Endothelial cell of umbilical vein (primary cell): ENCODE data around the gene CMTM4. TPM values are rescaled to one million over a fixed set of nuclear protein-coding genes. Genes with fewer than 3 reads are reported as not detected.

Experiments
- BruUV-seq: library from RNA; stranded (reverse); fragments of 400-500 nt; replicated peaks from 2 replicates; lab custom pipeline; 2021; lab: Mats Ljungman, UMichigan
- CTCF ChIA-PET: fragments of 300-600, 350-600 bp; sonication (Branson Sonifier 250); formaldehyde crosslinking; loops from one replicate; lab custom pipeline; 2021; ENCODE audit warnings: antibody characterized with exemption, inconsistent platforms; lab: Charles Lee
- POLR2A ChIA-PET: fragments of 300-600, 350-600 bp; sonication (Branson Sonifier 250); formaldehyde crosslinking; loops from one replicate; lab custom pipeline; 2021; ENCODE audit warnings: antibody characterized with exemption, inconsistent platforms; lab: Charles Lee
- DNase-seq: peaks from one replicate; pipeline ENCODE4 v3.0.0-alpha.2; 2011; ENCODE audit warnings: low read depth, low spot score
- FAIRE-seq: peaks from 2 replicates; lab custom pipeline; 2011; peaks lifted over from hg19 to GRCh38; lab: Jason Lieb, UNC
- H2AFZ ChIP-seq: 2 replicates; pipeline ENCODE4 v1.6.0; 2012; ENCODE audit warnings: low read depth, low read length, control low read depth, inconsistent platforms
- H3K27ac ChIP-seq: 2 replicates; pipeline ENCODE4 v1.5.1; 2011; ENCODE audit warnings: low read depth, mild to moderate bottlenecking, control low read depth, low read length, moderate library complexity; ENCODE audit not compliant: insufficient read depth
- H3K27me3 ChIP-seq, 2 experiments: 2 replicates each; pipeline versions ENCODE4 v1.6.0 to v1.6.1; 2011; ENCODE audit warnings: low read length in 2 of 2, mixed read lengths in 1 of 2; ENCODE audit not compliant: control insufficient read depth in 2 of 2, insufficient read depth in 2 of 2
- H3K36me3 ChIP-seq, 2 experiments: 2 replicates in 1 of 2; 3 replicates in 1 of 2; pipeline ENCODE4 v1.5.1; 2011; ENCODE audit warnings: low read length in 2 of 2, mild to moderate bottlenecking in 1 of 2, moderate library complexity in 1 of 2; ENCODE audit not compliant: control insufficient read depth in 2 of 2, insufficient read depth in 2 of 2; ENCODE audit errors: extremely low read depth in 1 of 2
- H3K4me1 ChIP-seq: 3 replicates; pipeline ENCODE4 v1.5.1; 2011; ENCODE audit warnings: mild to moderate bottlenecking, low read length; ENCODE audit not compliant: control insufficient read depth, insufficient read depth; ENCODE audit errors: extremely low read depth
- H3K4me2 ChIP-seq: 2 replicates; pipeline ENCODE4 v1.6.1; 2011; ENCODE audit warnings: low read length, control low read depth, mixed read lengths; ENCODE audit not compliant: insufficient read depth
- H3K4me3 ChIP-seq, 3 experiments: fragments of 200-600 bp in 1 of 3; sonication (generic), shearing (Covaris generic) in 1 of 3; replicated peaks in 1 of 3; 2 replicates each; pipeline ENCODE4 v1.5.1; 2011 to 2016; ENCODE audit warnings: control low read depth in 3 of 3, low read length in 3 of 3, mild to moderate bottlenecking in 2 of 3, inconsistent platforms in 1 of 3, low read depth in 1 of 3, moderate library complexity in 1 of 3; ENCODE audit not compliant: insufficient read depth in 1 of 3
- H3K79me2 ChIP-seq: 2 replicates; pipeline ENCODE4 v1.6.0; 2012; ENCODE audit warnings: low read length, inconsistent platforms; ENCODE audit not compliant: control insufficient read depth, insufficient read depth
- H3K9ac ChIP-seq: replicated peaks from 2 replicates; pipeline ENCODE3; 2011; ENCODE audit warnings: low read length, control low read depth; ENCODE audit not compliant: insufficient read depth; ENCODE audit errors: extremely low read depth
- H3K9me1 ChIP-seq: replicated peaks from 3 replicates; pipeline ENCODE4 v1.6.0; 2011; ENCODE audit warnings: mild to moderate bottlenecking, low read length; ENCODE audit not compliant: control insufficient read depth, insufficient read depth; ENCODE audit errors: extremely low read depth
- H3K9me3 ChIP-seq: replicated peaks from 2 replicates; pipeline ENCODE4 v1.5.1; 2012; ENCODE audit warnings: low read length, inconsistent platforms; ENCODE audit not compliant: control insufficient read depth, insufficient read depth
- H4K20me1 ChIP-seq: replicated peaks from 2 replicates; pipeline ENCODE3; 2011; ENCODE audit warnings: mild to moderate bottlenecking, low read length; ENCODE audit not compliant: control insufficient read depth, insufficient read depth; ENCODE audit errors: extremely low read depth
- CTCF ChIP-seq, 2 donors: IDR thresholded peaks; 1 replicate in 1 of 2; 2 replicates in 1 of 2; pipeline ENCODE4 v1.5.1; 2011; ENCODE audit warnings: low read length in 2 of 2, mild to moderate bottlenecking in 2 of 2, moderate library complexity in 2 of 2, control low read depth in 1 of 2, inconsistent platforms in 1 of 2, low read depth in 1 of 2; ENCODE audit not compliant: insufficient read depth in 1 of 2; ENCODE audit errors: extremely low read depth in 1 of 2
- EZH2 ChIP-seq: IDR thresholded peaks from 2 replicates; pipeline ENCODE4 v1.6.1; 2012; ENCODE audit warnings: borderline replicate concordance, low read depth, mild to moderate bottlenecking, moderate library complexity, low read length, inconsistent platforms; ENCODE audit not compliant: severe bottlenecking
- FOS ChIP-seq: IDR thresholded peaks from 2 replicates; pipeline ENCODE4 v1.6.1; 2011; ENCODE audit warnings: mild to moderate bottlenecking, low read length, moderate library complexity, borderline replicate concordance; ENCODE audit not compliant: insufficient read depth
- GATA2 ChIP-seq: IDR thresholded peaks from 2 replicates; pipeline ENCODE4 v1.7.0; 2011; ENCODE audit warnings: low read depth, mild to moderate bottlenecking, moderate library complexity, mixed read lengths, low read length; ENCODE audit not compliant: insufficient read length, insufficient read depth
- JUN ChIP-seq: IDR thresholded peaks from 2 replicates; pipeline ENCODE4 v1.6.1; 2011; ENCODE audit warnings: borderline replicate concordance, low read depth; ENCODE audit not compliant: insufficient read length, insufficient read depth
- MAX ChIP-seq: IDR thresholded peaks from 2 replicates; pipeline ENCODE4 v1.6.1; 2011; ENCODE audit not compliant: insufficient read depth, insufficient read length
- MYC ChIP-seq: IDR thresholded peaks from one replicate; pipeline ENCODE4 v1.6.1; 2011; ENCODE audit warnings: mild to moderate bottlenecking, low read depth, low read length
- POLR2A ChIP-seq: IDR thresholded peaks from 2 replicates; pipeline ENCODE4 v1.6.1; 2012; ENCODE audit warnings: low read depth, mild to moderate bottlenecking, control low read depth, low read length
- POLR2AphosphoS5 ChIP-seq: IDR thresholded peaks from 2 replicates; pipeline ENCODE4 v1.6.1; 2012; ENCODE audit warnings: low read depth, mild to moderate bottlenecking, control low read depth, low read length, moderate library complexity; ENCODE audit not compliant: insufficient read depth
- dilution Hi-C: fragments of 300-500 bp; cut with MboI; formaldehyde crosslinking; loops from one replicate; pipeline ENCODE4 v1.15.0; 2019; ENCODE audit warnings: low sequenced_read_pairs; ENCODE audit not compliant: extremely low pct_ligation_motif_present
- intact Hi-C: fragments of 100-400 bp; cut with micrococcal nuclease; formaldehyde crosslinking; loops from one replicate; pipeline ENCODE4 v1.10.0; 2022
- polyA plus RNA-seq, 4 experiments: library from polyadenylated mRNA; depleted of rRNA in 3 of 4; stranded (reverse) in 3 of 4; unstranded in 1 of 4; fragments of >200 nt; gene quantifications; 2 replicates each; pipeline versions ENCODE4 v1.2.1 to v1.2.3, GENCODE V29; 2011 to 2012; ENCODE audit warnings: missing spikeins in 1 of 4
- total RNA-seq: library from RNA; stranded (reverse); gene quantifications from 2 replicates; pipeline ENCODE4 v1.2.3, GENCODE V29; 2021

Gene CMTM4
- total and polyA plus RNA-seq, 2 donors (not counting 3 experiments of a cell fraction or from before 2014, with no cell fraction given) = 9.0 to 10.7 TPM

GRCh38 chr16:66617010-66617434 is 79.5 kb downstream of the CMTM4 start:
- FAIRE-seq = no peak
- intact Hi-C loops = no loop called here

More at GRCh38 chr16:66617010-66617434, 79.5 kb downstream of the CMTM4 start:
- TF ChIP-seq JUN (no peak), FOS (no peak), CTCF (IDR thresholded peaks at IDR 0.05; ENCODE audit: extremely low read depth in 1 of 2, insufficient read depth in 1 of 2, low read depth in 1 of 2, low read length in 2 of 2) (no peak), MAX (no peak), GATA2 (no peak), POLR2AphosphoS5 (no peak), EZH2 (no peak), MYC (no peak), POLR2A (no peak)
- POLR2A ChIA-PET = interaction anchor here (0.6 kb wide), 1 partner anchor 125 kb away, joined by 5 read pairs; no protein-coding TSS in a partner anchor
- Histone ChIP-seq H2AFZ (no peak overlapping the region), H3K9ac (no peak overlapping the region), H3K9me1 (no peaks in the 10 kb centered on the region), H4K20me1 (no peaks in the 10 kb centered on the region), H3K9me3 (no peaks in the 10 kb centered on the region), H3K4me1 (peaks cover 20% of the 10 kb centered on the region), H3K4me3 (no peak overlapping the region), H3K4me2 (no peak overlapping the region), H3K79me2 (no peaks in the 10 kb centered on the region), H3K27me3 (no peaks in the 10 kb centered on the region), H3K27ac (no peak overlapping the region), H3K36me3 (peaks cover 9 to 12% of the 10 kb centered on the region in 2 experiments)
- CTCF ChIA-PET = interaction anchor here (1.1 to 3.0 kb wide), 4 partner anchors 9 to 251 kb away, joined by 3 to 52 read pairs (median 20); no protein-coding TSS in a partner anchor
- no TSS peak for BruUV-seq
- no peak for DNase-seq
- dilution Hi-C loops = no loop called here
